GM21390 (cell line): ENCODE results near the gene CPN1.
A peak's percentile ranks its signal among the peaks of the same experiment; 100 is the strongest.

Source experiments
- ATAC-seq: cut with Tn5 transposase; IDR thresholded peaks from one replicate; pipeline ENCODE4 v1.9.1; 2021; ENCODE audit not compliant: unreplicated experiment

Gene CPN1

GRCh38 chr10:99999319-100000108, 82.2 kb downstream of the CPN1 start:
- ATAC-seq: no peak

DNA sequence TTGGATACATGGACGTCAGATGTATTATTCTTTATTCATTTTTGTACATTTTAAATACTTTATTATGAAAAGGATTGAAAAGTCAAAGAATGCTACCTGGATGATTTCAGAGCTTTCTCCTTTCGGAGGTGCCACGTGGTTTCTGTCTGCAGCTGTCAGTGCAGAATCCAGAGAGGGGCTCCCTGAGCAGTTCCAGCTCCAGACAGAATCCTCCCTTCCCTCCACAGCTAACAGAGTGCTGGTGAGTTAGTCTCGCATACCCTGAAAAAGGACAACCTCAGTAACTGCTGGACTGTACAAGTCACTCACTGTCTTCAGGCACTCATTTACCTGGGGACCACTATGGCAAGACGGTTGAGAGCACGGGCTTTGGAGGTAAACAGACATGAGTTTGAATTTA, 82.8 kb downstream of the CPN1 start:
- no peak for ATAC-seq

DNA sequence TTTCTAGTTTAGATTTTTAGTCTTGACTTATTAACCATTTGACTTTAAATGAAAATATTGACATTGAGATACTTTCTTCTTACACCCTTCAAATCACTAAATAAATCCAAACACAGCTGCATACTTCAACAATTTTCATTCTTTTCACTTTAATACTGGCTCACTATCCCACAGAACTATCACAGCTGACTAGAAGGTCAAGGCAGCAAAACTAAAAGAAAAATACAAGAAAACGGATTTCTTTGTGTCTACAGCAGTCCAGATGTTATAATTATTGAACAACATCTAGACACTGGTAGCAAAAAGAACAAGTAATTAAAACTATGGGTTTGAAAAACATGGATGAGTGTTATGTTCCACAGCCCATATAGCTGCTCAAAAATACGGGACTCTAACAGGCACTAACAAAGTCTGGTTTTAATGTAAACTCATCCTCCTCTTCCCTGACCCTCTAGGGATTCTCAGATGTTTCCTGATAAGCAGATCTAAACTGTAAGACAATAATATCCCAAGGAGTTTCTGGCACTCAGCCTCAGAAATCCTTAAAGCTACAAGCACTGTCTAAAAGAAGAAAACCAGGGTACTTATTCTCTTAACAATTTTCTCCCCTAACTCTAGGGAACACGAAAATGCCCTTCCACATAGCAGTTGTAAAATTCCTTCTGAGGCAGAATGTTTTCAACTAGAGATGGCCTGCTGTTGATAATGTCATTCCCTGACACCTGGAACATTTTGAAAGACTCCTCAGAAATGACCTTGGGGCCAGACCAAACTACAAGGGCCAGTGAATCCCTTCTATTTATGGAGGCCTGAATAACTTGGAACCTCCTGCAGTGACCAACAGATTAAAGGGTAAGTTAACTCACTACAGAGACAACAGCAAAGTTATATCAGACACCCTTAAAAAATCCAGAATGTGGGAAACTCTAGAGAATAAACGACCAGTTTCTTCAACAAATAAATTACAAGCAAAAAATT, 84.7 kb downstream of the CPN1 start:
- ATAC-seq: no peak

- ATAC-seq: no peak
Observed at GRCh38 chr10:99995713-99996112, 86.0 kb downstream of the CPN1 start.

DNA sequence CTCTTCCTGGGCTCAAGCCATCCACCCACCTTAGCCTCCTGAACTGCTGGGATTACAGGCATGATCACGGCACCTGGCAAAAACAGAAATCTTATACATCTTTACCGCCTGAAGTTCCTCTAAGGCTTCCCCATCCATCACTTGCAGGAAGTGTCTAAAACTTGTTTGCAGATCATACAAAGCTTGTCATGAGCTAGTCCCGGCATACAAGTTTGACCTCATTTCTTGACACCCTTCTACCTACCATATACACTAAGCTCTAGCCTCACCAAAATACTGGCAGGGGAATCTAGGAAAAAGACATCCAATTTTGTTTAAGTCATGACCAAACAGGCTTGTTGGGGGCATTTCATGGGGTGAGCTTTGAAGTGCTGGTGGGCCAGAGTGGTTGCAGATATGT, 86.4 kb downstream of the CPN1 start:
- no peak for ATAC-seq

DNA sequence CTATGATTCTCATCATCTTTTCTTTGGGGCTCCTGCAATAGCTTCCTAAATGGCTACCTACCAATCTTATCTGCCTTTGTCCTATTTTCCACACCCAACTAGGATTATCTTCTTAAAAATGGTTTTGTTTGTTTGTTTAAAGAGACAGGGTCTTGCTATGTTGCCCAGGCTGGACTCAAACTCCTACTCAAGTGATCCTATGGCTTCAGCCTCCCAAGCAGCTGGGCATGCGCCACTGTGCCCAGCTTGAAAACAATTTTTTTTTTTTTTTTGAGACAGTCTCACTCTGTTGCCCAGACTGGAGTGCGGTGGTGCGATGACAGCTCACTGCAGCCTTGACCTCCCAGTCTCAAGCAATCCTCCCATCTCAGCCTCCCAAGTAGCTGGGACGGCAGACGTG, 86.9 kb downstream of the CPN1 start:
- no peak for ATAC-seq

DNA sequence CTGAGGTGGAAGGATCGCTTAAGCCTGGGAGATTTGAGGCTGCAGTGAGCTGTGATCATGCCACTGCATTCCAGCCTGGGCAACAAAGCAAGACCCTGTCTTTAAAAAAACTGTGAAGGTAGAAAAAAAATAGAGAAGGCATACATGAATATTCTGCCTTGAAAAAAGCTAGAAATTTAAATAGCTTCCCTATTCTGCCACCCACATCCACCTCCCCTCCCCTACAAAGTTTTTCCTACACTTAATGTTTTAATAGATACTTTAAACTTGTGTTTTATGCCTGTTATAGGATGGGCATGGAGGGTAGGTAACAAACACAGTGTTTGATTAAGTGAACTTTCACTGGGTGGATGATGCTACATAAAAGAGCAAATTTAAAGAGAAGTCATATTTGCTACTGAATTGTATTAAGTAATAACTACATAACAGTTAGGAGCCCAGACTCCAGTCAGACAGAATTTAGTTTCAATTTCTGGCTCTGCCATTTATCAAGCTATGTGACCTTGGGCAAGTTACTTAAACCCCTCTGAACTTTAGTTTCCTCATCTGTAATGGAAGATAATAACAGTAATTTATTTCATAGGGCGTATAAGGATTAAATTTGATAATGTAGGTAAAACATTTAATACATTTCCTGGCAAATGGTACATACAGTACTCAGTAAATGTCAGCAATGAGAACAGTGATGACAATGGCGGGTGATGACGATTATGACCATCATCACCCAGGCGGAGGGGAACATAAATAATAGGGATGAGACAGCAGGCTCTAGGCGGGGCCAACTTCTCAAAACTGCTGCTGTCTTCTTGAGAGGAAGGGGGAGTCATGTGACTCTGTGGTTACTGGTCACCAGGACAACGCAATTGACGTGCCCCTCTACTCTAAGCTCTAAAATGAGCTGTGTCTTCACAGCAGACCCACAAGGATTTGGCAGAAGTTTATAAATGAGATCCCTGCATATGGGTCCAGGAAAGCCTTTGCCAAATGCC, 87.7 kb downstream of the CPN1 start:
- ATAC-seq: peak; percentile 81
